PC-3 (cell line): ENCODE measurements around the gene NRDE2.

Source experiments
- EZH2 ChIP-seq: fragments of 300-600 bp; sonication (generic); IDR thresholded peaks from one replicate; pipeline ENCODE4 v1.6.1; 2017; ENCODE audit warnings: antibody characterized with exemption, mild to moderate bottlenecking, low read length; ENCODE audit not compliant: unreplicated experiment
- TF ChIP-seq, protein P1 (sequence below): fragments of 300-600 bp; sonication (generic); conservative IDR thresholded peaks from 2 replicates; pipeline ENCODE4 v1.5.1; 2017; ENCODE audit warnings: antibody characterized with exemption, low read depth, mild to moderate bottlenecking, low read length

DNA sequence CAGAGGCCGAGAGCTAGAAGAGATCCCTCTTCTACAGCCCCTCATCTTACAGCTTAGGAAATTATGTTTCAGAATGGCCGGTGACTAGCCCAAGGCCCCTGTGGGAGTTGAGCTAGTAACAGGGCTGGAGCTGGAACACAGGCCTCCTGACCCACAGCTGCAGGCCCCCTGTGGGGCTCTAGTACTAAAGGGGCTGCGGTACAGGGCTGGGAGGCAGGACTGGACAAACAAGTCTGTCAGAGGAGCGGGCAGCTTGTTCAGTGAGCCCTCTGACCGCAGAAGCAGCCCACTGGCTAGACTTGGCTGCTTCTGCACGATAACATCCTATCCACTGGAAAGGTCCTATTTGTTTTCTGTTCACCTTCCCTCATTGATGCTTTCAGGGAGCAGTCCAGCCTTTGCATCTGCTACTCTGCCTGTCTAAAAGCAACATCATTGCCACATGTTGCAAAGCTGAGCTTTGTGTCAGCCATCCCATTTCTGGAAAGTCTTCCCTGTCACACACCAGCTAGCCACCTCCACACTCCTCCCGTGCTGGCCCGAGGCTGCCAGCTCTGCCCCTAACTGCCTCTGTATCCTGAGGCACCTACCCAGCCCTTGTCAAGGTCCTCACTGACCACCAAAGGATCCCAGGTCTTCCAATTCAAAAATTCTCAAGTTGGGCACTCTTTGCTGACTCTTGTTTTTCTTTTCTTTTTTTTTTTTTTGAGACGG is 65.1 kb downstream of the NRDE2 start:
- TF ChIP-seq, protein P1, sequence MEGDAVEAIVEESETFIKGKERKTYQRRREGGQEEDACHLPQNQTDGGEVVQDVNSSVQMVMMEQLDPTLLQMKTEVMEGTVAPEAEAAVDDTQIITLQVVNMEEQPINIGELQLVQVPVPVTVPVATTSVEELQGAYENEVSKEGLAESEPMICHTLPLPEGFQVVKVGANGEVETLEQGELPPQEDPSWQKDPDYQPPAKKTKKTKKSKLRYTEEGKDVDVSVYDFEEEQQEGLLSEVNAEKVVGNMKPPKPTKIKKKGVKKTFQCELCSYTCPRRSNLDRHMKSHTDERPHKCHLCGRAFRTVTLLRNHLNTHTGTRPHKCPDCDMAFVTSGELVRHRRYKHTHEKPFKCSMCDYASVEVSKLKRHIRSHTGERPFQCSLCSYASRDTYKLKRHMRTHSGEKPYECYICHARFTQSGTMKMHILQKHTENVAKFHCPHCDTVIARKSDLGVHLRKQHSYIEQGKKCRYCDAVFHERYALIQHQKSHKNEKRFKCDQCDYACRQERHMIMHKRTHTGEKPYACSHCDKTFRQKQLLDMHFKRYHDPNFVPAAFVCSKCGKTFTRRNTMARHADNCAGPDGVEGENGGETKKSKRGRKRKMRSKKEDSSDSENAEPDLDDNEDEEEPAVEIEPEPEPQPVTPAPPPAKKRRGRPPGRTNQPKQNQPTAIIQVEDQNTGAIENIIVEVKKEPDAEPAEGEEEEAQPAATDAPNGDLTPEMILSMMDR, result no peak
- no peak for TF ChIP-seq EZH2
